ENCODE results near the gene PDGFD. TPM values are rescaled to one million over a fixed set of nuclear protein-coding genes. Genes with fewer than 3 reads are reported as not detected.

Gene PDGFD
- polyA plus RNA-seq, 1 donor (not counting 4 experiments of a cell fraction or from before 2014, with no cell fraction given) = 0.28 TPM

DNA sequence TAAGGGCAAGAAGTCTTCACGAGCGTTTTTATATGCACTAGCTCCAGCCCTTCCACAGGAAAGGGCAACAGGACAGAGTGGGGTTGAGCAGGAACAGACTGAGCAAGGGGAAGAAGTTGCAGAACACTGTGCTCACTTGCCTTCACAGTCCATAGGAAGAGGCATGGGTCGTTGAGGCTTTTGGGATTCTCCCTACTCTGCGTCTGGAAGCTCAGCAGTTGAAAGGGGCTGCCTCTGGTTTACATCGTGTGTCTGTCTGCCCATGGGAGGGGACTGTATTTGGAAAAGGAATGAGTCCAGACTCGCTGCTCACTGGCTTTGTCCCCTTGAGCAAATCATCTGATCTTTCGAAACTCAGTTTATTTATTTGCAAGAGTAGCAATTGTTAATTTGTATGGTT is 1.1 kb upstream of the PDGFD start:
- Histone ChIP-seq H3K4me1 (ENCODE audit: control insufficient read depth, extremely low read depth, insufficient read depth, low read length) (peaks cover 4% of the 10 kb centered on the region), H3K9me1 (ENCODE audit: control insufficient read depth, extremely low read depth, insufficient read depth, low read length) (peaks cover 2% of the 10 kb centered on the region), H3K27me3 (ENCODE audit: control insufficient read depth, extremely low read depth, insufficient read depth, low read length) (no peaks in the 10 kb centered on the region), H3K79me2 (ENCODE audit: control insufficient read depth, insufficient read depth, low read length) (no peaks in the 10 kb centered on the region), H3K4me2 (ENCODE audit: control insufficient read depth, extremely low read depth, insufficient read depth, low read depth, low read length) (no peak overlapping the region), H3K9me3 (ENCODE audit: control insufficient read depth, low read depth, low read length) (no peaks in the 10 kb centered on the region), H4K20me1 (ENCODE audit: control insufficient read depth, extremely low read depth, insufficient read depth, low read length) (no peaks in the 10 kb centered on the region), H2AFZ (ENCODE audit: control insufficient read depth, low read length) (no peak overlapping the region), H3K27ac (ENCODE audit: control insufficient read depth, insufficient read depth, low read length) (no peak overlapping the region), H3K36me3 (ENCODE audit: control insufficient read depth in 2 of 2, extremely low read depth in 1 of 2, insufficient read depth in 2 of 2, low read length in 2 of 2) (no peaks in the 10 kb centered on the region), H3K9ac (ENCODE audit: control insufficient read depth, extremely low read depth, insufficient read depth, low read length) (no peak overlapping the region), H3K4me3 (ENCODE audit: control insufficient read depth in 2 of 3, extremely low read depth in 1 of 3, insufficient read depth in 2 of 3, low read depth in 1 of 3, low read length in 3 of 3) (no peak overlapping the region)
- FAIRE-seq = no peak
- TF ChIP-seq EZH2 (IDR thresholded peaks at IDR 0.05; ENCODE audit: low read length) = no peak
- TF ChIP-seq, protein P1, sequence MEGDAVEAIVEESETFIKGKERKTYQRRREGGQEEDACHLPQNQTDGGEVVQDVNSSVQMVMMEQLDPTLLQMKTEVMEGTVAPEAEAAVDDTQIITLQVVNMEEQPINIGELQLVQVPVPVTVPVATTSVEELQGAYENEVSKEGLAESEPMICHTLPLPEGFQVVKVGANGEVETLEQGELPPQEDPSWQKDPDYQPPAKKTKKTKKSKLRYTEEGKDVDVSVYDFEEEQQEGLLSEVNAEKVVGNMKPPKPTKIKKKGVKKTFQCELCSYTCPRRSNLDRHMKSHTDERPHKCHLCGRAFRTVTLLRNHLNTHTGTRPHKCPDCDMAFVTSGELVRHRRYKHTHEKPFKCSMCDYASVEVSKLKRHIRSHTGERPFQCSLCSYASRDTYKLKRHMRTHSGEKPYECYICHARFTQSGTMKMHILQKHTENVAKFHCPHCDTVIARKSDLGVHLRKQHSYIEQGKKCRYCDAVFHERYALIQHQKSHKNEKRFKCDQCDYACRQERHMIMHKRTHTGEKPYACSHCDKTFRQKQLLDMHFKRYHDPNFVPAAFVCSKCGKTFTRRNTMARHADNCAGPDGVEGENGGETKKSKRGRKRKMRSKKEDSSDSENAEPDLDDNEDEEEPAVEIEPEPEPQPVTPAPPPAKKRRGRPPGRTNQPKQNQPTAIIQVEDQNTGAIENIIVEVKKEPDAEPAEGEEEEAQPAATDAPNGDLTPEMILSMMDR (optimal IDR thresholded peaks at IDR 0.05 in 1 of 3, IDR thresholded peaks at IDR 0.05 in 1 of 3, conservative IDR thresholded peaks at IDR 0.05 in 1 of 3; ENCODE audit: extremely low read depth in 1 of 3, insufficient read depth in 2 of 3, low read length in 3 of 3) = no peak
- DNase-seq (ENCODE audit: low read depth, low spot score) = no peak
- dilution Hi-C loops (cut with MboI; ENCODE audit: extremely low pct_ligation_motif_present, low sequenced_read_pairs) = no loop called here

DNA sequence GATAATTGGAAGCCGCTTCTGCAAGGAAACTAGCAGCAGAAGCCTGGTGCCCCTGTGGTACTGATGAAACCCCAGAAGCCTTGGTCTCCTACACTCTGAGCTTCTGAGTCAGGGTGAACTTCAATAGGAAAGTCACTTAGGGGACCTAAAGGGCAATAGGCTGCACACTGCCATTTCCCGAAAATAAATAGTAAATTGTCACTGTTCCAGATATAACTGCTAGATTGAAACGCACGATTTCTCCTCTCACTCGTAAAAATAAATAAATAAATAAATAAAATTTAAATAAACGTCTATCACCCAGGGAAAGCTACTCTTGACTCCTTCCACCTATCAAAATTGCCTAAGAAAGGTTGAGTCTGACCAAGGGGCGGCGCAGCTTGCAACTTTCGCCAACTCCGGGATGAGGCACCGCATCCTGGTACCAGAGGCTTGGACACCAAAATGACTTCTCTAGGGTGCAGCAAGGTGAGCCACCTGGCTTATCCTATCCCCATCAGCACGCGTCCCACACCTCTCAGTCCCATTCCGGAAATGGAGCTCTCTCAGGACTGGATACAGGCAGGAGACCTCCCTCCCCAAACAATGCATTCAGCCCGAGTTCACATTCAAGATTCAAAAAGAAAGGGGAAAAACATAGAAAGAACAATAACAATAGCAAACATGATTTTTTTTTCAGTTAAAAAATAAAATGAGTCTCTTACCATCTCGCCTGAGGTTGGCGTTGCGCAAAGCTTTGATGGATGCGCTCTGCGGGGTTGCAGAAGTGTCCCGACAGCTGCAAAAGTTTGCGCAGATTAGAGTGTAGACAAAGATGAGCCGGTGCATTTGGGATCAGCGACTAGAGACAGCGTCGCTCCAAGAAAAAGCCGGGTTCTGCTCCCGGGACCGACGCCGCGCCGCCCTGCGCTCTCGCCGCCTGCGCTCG is 583 bp downstream of the PDGFD start:
- Histone ChIP-seq H3K9me3 (ENCODE audit: control insufficient read depth, low read depth, low read length) (no peaks in the 10 kb centered on the region), H4K20me1 (ENCODE audit: control insufficient read depth, extremely low read depth, insufficient read depth, low read length) (no peaks in the 10 kb centered on the region), H3K4me1 (ENCODE audit: control insufficient read depth, extremely low read depth, insufficient read depth, low read length) (peaks cover 4% of the 10 kb centered on the region), H3K27ac (ENCODE audit: control insufficient read depth, insufficient read depth, low read length) (no peak overlapping the region), H3K36me3 (ENCODE audit: control insufficient read depth in 2 of 2, extremely low read depth in 1 of 2, insufficient read depth in 2 of 2, low read length in 2 of 2) (no peaks in the 10 kb centered on the region), H3K79me2 (ENCODE audit: control insufficient read depth, insufficient read depth, low read length) (no peaks in the 10 kb centered on the region), H3K27me3 (ENCODE audit: control insufficient read depth, extremely low read depth, insufficient read depth, low read length) (no peaks in the 10 kb centered on the region), H3K9me1 (ENCODE audit: control insufficient read depth, extremely low read depth, insufficient read depth, low read length) (peaks cover 2% of the 10 kb centered on the region), H3K4me3 (ENCODE audit: control insufficient read depth in 2 of 3, extremely low read depth in 1 of 3, insufficient read depth in 2 of 3, low read depth in 1 of 3, low read length in 3 of 3) (peak overlapping the region; percentile 40 to 66 (median 64)), H2AFZ (ENCODE audit: control insufficient read depth, low read length) (peak overlapping the region; percentile 89), H3K4me2 (ENCODE audit: control insufficient read depth, extremely low read depth, insufficient read depth, low read depth, low read length) (peak overlapping the region; percentile 96), H3K9ac (ENCODE audit: control insufficient read depth, extremely low read depth, insufficient read depth, low read length) (no peak overlapping the region)
- no peak for TF ChIP-seq EZH2 (IDR thresholded peaks at IDR 0.05; ENCODE audit: low read length)
- TF ChIP-seq, protein P1 (optimal IDR thresholded peaks at IDR 0.05 in 1 of 3, IDR thresholded peaks at IDR 0.05 in 1 of 3, conservative IDR thresholded peaks at IDR 0.05 in 1 of 3; ENCODE audit: extremely low read depth in 1 of 3, insufficient read depth in 2 of 3, low read length in 3 of 3) = peak in 1 of 3 experiments; percentile 23
- dilution Hi-C loops (cut with MboI; ENCODE audit: extremely low pct_ligation_motif_present, low sequenced_read_pairs) = no loop called here
- DNase-seq (ENCODE audit: low read depth, low spot score) = no peak
- no peak for FAIRE-seq
